GM23248 (cell line): Measurements from ENCODE around the gene LSR.

Experiments used
- EZH2 ChIP-seq: fragments of 200-600 bp; sonication (generic); IDR thresholded peaks from 2 replicates; pipeline ENCODE4 v1.6.1; 2018; ENCODE audit warnings: antibody characterized with exemption, mild to moderate bottlenecking; ENCODE audit not compliant: insufficient read depth, poor library complexity, severe bottlenecking
- EZH2phosphoT487 ChIP-seq: fragments of 200-600 bp; sonication (generic); IDR thresholded peaks from 2 replicates; pipeline ENCODE4 v1.6.1; 2018; ENCODE audit warnings: antibody characterized with exemption, moderate library complexity, mild to moderate bottlenecking, low read depth; ENCODE audit not compliant: insufficient read depth

- TF ChIP-seq EZH2 (no peak), EZH2phosphoT487 (no peak)
Measured at GRCh38 chr19:35214766-35215422, 33.9 kb upstream of the LSR start.
